ENCODE measurements around the gene DIS3. TPM values are rescaled to one million over a fixed set of nuclear protein-coding genes. Genes with fewer than 3 reads are reported as not detected.

DIS3 gene
- total and polyA plus RNA-seq, 10 of the 15 experiments (the other 5 are each of a cell fraction or from before 2014, with no cell fraction given), result 10.8 to 65.3 (median 39.2) TPM

- Histone ChIP-seq H3K9me3 (replicated peaks; ENCODE audit: control insufficient read depth, insufficient read depth, low read length) (no peaks in the 10 kb centered on the region), H3K9ac (ENCODE audit: control insufficient read depth, insufficient read depth, low read length) (no peak overlapping the region), H3K4me2 (ENCODE audit: control insufficient read depth, insufficient read depth) (no peak overlapping the region), H3K4me1 (ENCODE audit: control insufficient read depth, insufficient read depth, low read length) (no peaks in the 10 kb centered on the region), H4K20me1 (ENCODE audit: control insufficient read depth, insufficient read depth) (no peaks in the 10 kb centered on the region), H2AFZ (ENCODE audit: control insufficient read depth, low read depth, low read length) (no peak overlapping the region), H3K36me3 (ENCODE audit: control insufficient read depth in 2 of 2, insufficient read depth in 2 of 2, low read length in 1 of 2) (peaks cover 0 to 5% of the 10 kb centered on the region in 2 experiments; a peak in 3 of 4 replicates), H3K79me2 (ENCODE audit: control insufficient read depth, insufficient read depth, low read length) (no peaks in the 10 kb centered on the region), H3K27ac (ENCODE audit: control insufficient read depth, insufficient read depth) (no peak overlapping the region), H3K27me3 (replicated peaks in 1 of 2; ENCODE audit: control insufficient read depth in 2 of 2, insufficient read depth in 2 of 2, low read length in 1 of 2) (no peaks in the 10 kb centered on the region), H3K4me3 (no peak overlapping the region)
- DNase-seq (ENCODE audit: low read depth, low spot score) (no peak), ATAC-seq (no peak), FAIRE-seq (no peak)
- TF ChIP-seq PAX5 (IDR thresholded peaks at IDR 0.05; ENCODE audit: borderline replicate concordance, low read depth, low read length) (no peak), MEF2A (IDR thresholded peaks at IDR 0.05; ENCODE audit: insufficient read depth, low read depth, low read length) (no peak), E2F4 (IDR thresholded peaks at IDR 0.05; ENCODE audit: low read depth, low read length) (no peak), SRF (IDR thresholded peaks at IDR 0.05; ENCODE audit: low read depth in 2 of 2, low read length in 2 of 2) (no peak), BRCA1 (IDR thresholded peaks at IDR 0.05; ENCODE audit: low read depth, low read length) (no peak), SMAD1 (IDR thresholded peaks at IDR 0.05; ENCODE audit: low read depth, partially characterized antibody) (no peak), ESRRA (IDR thresholded peaks at IDR 0.05; ENCODE audit: low read length) (no peak), BHLHE40 (IDR thresholded peaks at IDR 0.05; ENCODE audit: borderline replicate concordance in 1 of 2, low read depth in 2 of 2, low read length in 1 of 2) (no peak), MYC (IDR thresholded peaks at IDR 0.05; ENCODE audit: insufficient read depth, insufficient read length, insufficient replicate concordance, low read length, severe bottlenecking) (no peak), CHD4 (IDR thresholded peaks at IDR 0.05) (no peak), SREBF1 (IDR thresholded peaks at IDR 0.05; ENCODE audit: low read length) (no peak), NBN (IDR thresholded peaks at IDR 0.05) (no peak), RELA (IDR thresholded peaks at IDR 0.05; ENCODE audit: borderline replicate concordance, partially characterized antibody) (no peak), ZNF217 (IDR thresholded peaks at IDR 0.05) (no peak), ZNF384 (IDR thresholded peaks at IDR 0.05; ENCODE audit: borderline replicate concordance, low read depth, low read length) (no peak), NFIC (IDR thresholded peaks at IDR 0.05; ENCODE audit: low read depth, low read length) (no peak), MYB (IDR thresholded peaks at IDR 0.05; ENCODE audit: borderline replicate concordance, low read depth, low read length) (no peak), ZNF622 (IDR thresholded peaks at IDR 0.05) (no peak), CBFB (IDR thresholded peaks at IDR 0.05; ENCODE audit: low read depth) (no peak), FOXM1 (IDR thresholded peaks at IDR 0.05; ENCODE audit: low read depth, low read length) (no peak)
- no TSS peak for BruUV-seq (replicated peaks)
- ChIA-PET CTCF (no interaction called here), SMC1A (ENCODE audit: uncharacterized antibody, unreplicated experiment) (no interaction called here), RAD21 (ENCODE audit: unreplicated experiment) (no interaction called here), POLR2A (interaction anchor here (0.5 kb wide), 1 partner anchor 1727 kb away, joined by 4 read pairs; no protein-coding TSS in a partner anchor)
- in situ Hi-C loops (cut with MboI), result loop anchor here (25.0 kb wide), 1 partner anchor 589 kb away; no protein-coding TSS in a partner anchor
- 93% methylated on average over 3 of the region's 3 CpGs for WGBS (ENCODE audit: insufficient coverage, insufficient replicate concordance, low lambda C conversion rate, missing lambda C conversion rate)
- intact Hi-C loops (cut with micrococcal nuclease; ENCODE audit: unreplicated experiment), result no loop called here
Measured at GRCh38 chr13:72823724-72824123, 42.0 kb upstream of the DIS3 start.
